SK-N-SH (cell line): ENCODE results near the gene FAM131A. TPM values are rescaled to one million over a fixed set of nuclear protein-coding genes. Genes with fewer than 3 reads are reported as not detected.

Experiments used
- CTCF ChIA-PET: fragments of 300-600, 350-600 bp; formaldehyde crosslinking; extraction: SDS; loops from one replicate; lab custom pipeline; 2021; lab: Yijun Ruan, JAX
- POLR2A ChIA-PET: fragments of 350-600 bp; sonication (Branson Sonifier 250); formaldehyde crosslinking; extraction: SDS; loops from one replicate; lab custom pipeline; 2020; ENCODE audit warnings: antibody characterized with exemption, inconsistent platforms; lab: Yijun Ruan, JAX
- DNase-seq: peaks from one replicate; pipeline ENCODE4 v3.0.0; 2012
- H2AFZ ChIP-seq: fragments of 200-600 bp; sonication (generic); 2 replicates; pipeline ENCODE4 v1.8.1; 2016; ENCODE audit warnings: antibody characterized with exemption, mild to moderate bottlenecking, low read depth
- H3F3A ChIP-seq: fragments of 200-600 bp; sonication (generic); replicated peaks from 2 replicates; pipeline ENCODE3; 2016; ENCODE audit warnings: antibody characterized with exemption, mild to moderate bottlenecking; ENCODE audit not compliant: insufficient read depth
- H3K27ac ChIP-seq, 2 experiments: fragments of 200-500 bp in 1 of 2; fragments of 200-600 bp in 1 of 2; sonication (Bioruptor generic) in 1 of 2; sonication (generic), shearing (Covaris generic) in 1 of 2; 2 replicates each; pipeline versions ENCODE4 v1.5.1 to v1.6.1; 2014 to 2016; ENCODE audit warnings: low read depth in 2 of 2, inconsistent platforms in 1 of 2, low read length in 1 of 2, mild to moderate bottlenecking in 1 of 2, mixed read lengths in 1 of 2
- H3K27me3 ChIP-seq: fragments of 200-600 bp; sonication (generic), shearing (Covaris generic); 2 replicates; pipeline ENCODE4 v1.6.1; 2016; ENCODE audit warnings: mixed run types; ENCODE audit not compliant: insufficient read depth
- H3K36me3 ChIP-seq, 2 experiments: fragments of 200-500 bp in 1 of 2; fragments of 200-600 bp in 1 of 2; sonication (Bioruptor generic) in 1 of 2; sonication (generic) in 1 of 2; replicated peaks in 1 of 2; 2 replicates each; pipeline versions ENCODE3 to v1.5.1; 2014 to 2016; ENCODE audit warnings: low read length in 1 of 2, mild to moderate bottlenecking in 1 of 2; ENCODE audit not compliant: insufficient read depth in 2 of 2, control insufficient read depth in 1 of 2
- H3K4me1 ChIP-seq, 2 experiments: fragments of 200-500 bp in 1 of 2; fragments of 200-600 bp in 1 of 2; sonication (Bioruptor generic) in 1 of 2; sonication (generic), shearing (Covaris generic) in 1 of 2; 2 replicates each; pipeline versions ENCODE4 v1.5.1 to v1.6.1; 2014 to 2016; ENCODE audit warnings: low read depth in 1 of 2, low read length in 1 of 2, mixed run types in 1 of 2; ENCODE audit not compliant: insufficient read depth in 2 of 2, control insufficient read depth in 1 of 2
- H3K4me2 ChIP-seq: fragments of 200-600 bp; sonication (generic), shearing (Covaris generic); 2 replicates; pipeline ENCODE4 v1.6.1; 2017; ENCODE audit warnings: mixed run types
- H3K4me3 ChIP-seq, 2 experiments: fragments of 200-500 bp in 1 of 2; fragments of 200-600 bp in 1 of 2; sonication (Bioruptor generic) in 1 of 2; sonication (generic), shearing (Covaris generic) in 1 of 2; 2 replicates each; pipeline versions ENCODE4 v1.5.1 to v1.8.1; 2014 to 2016; ENCODE audit warnings: low read depth in 2 of 2, inconsistent platforms in 1 of 2, low read length in 1 of 2, mild to moderate bottlenecking in 1 of 2, mixed read lengths in 1 of 2, moderate library complexity in 1 of 2
- H3K79me2 ChIP-seq: fragments of 200-600 bp; sonication (generic); 2 replicates; pipeline ENCODE4 v1.8.1; 2017; ENCODE audit warnings: mild to moderate bottlenecking; ENCODE audit not compliant: insufficient read depth
- H3K9ac ChIP-seq: fragments of 200-600 bp; sonication (generic); 2 replicates; pipeline ENCODE4 v1.6.1; 2017; ENCODE audit warnings: mixed run types
- H3K9me2 ChIP-seq: fragments of 200-600 bp; sonication (generic); 2 replicates; pipeline ENCODE4 v1.6.1; 2017; ENCODE audit warnings: mixed run types
- H3K9me3 ChIP-seq: fragments of 200-600 bp; sonication (generic); 2 replicates; pipeline ENCODE4 v1.6.1; 2017; ENCODE audit warnings: mixed run types, mild to moderate bottlenecking, moderate library complexity
- H4K20me1 ChIP-seq: fragments of 200-600 bp; sonication (generic); 2 replicates; pipeline ENCODE4 v1.6.1; 2017; ENCODE audit warnings: mild to moderate bottlenecking, mixed run types; ENCODE audit not compliant: insufficient read depth
- FOSL2 ChIP-seq: IDR thresholded peaks from 2 replicates; pipeline ENCODE4 v1.4.0; 2012; ENCODE audit warnings: low read depth, mild to moderate bottlenecking, moderate library complexity, borderline replicate concordance
- FOXJ3 ChIP-seq: sonication (generic); formaldehyde crosslinking; IDR thresholded peaks from 2 replicates; pipeline ENCODE4 v1.5.1; 2020; ENCODE audit warnings: mild to moderate bottlenecking, missing genetic modification reagents
- MAX ChIP-seq: IDR thresholded peaks from 2 replicates; pipeline ENCODE4 v1.4.0; 2012; ENCODE audit warnings: low read depth
- NFIC ChIP-seq: IDR thresholded peaks from 2 replicates; pipeline ENCODE4 v1.4.0; 2012; ENCODE audit warnings: borderline replicate concordance
- NRF1 ChIP-seq: IDR thresholded peaks from 2 replicates; pipeline ENCODE4 v1.6.1; 2012; ENCODE audit warnings: low read depth, mild to moderate bottlenecking, low read length
- POLR2AphosphoS5 ChIP-seq: IDR thresholded peaks from 2 replicates; pipeline ENCODE4 v1.6.1; 2012; ENCODE audit warnings: low read depth, low read length
- RAD21 ChIP-seq: IDR thresholded peaks from 2 replicates; pipeline ENCODE4 v1.6.1; 2012; ENCODE audit warnings: mild to moderate bottlenecking, low read length
- REST ChIP-seq: IDR thresholded peaks from 2 replicates; pipeline ENCODE4 v1.6.1; 2012; ENCODE audit warnings: mild to moderate bottlenecking, low read depth, low read length, moderate library complexity
- RXRA ChIP-seq: IDR thresholded peaks from 2 replicates; pipeline ENCODE4 v1.4.0; 2012; ENCODE audit warnings: low read depth, mild to moderate bottlenecking, borderline replicate concordance
- YY1 ChIP-seq: IDR thresholded peaks from 2 replicates; pipeline ENCODE4 v1.4.0; 2012; ENCODE audit warnings: low read depth, mild to moderate bottlenecking
- WGBS: methylation state at CpG from one replicate; pipeline ENCODE4 v1.1.6; 2017; ENCODE audit warnings: low lambda C conversion rate; 5-methylcytosine and 5-hydroxymethylcytosine counted together
- polyA plus RNA-seq, 3 experiments: library from polyadenylated mRNA; depleted of rRNA; stranded (reverse); fragments of >200 nt; gene quantifications; 2 replicates each; pipeline ENCODE4 v1.2.3, GENCODE V29; 2012
- TF ChIP-seq, protein P1 (sequence below): IDR thresholded peaks from 2 replicates; pipeline ENCODE4 v1.4.0; 2012; ENCODE audit warnings: low read depth, borderline replicate concordance

The FAM131A gene
- polyA plus RNA-seq, 1 of the 3 experiments (the other 2 are of a cell fraction) = 31.6 TPM

GRCh38 chr3:184298759-184299487, 38.5 kb upstream of the FAM131A start, which contains the start of gene PSMD2 (continued):
- peak; percentile 15 for TF ChIP-seq REST
- TF ChIP-seq, protein P1, sequence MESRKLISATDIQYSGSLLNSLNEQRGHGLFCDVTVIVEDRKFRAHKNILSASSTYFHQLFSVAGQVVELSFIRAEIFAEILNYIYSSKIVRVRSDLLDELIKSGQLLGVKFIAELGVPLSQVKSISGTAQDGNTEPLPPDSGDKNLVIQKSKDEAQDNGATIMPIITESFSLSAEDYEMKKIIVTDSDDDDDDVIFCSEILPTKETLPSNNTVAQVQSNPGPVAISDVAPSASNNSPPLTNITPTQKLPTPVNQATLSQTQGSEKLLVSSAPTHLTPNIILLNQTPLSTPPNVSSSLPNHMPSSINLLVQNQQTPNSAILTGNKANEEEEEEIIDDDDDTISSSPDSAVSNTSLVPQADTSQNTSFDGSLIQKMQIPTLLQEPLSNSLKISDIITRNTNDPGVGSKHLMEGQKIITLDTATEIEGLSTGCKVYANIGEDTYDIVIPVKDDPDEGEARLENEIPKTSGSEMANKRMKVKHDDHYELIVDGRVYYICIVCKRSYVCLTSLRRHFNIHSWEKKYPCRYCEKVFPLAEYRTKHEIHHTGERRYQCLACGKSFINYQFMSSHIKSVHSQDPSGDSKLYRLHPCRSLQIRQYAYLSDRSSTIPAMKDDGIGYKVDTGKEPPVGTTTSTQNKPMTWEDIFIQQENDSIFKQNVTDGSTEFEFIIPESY = peak; percentile 98
- TF ChIP-seq NRF1 = peak; percentile 67
- peak; percentile 76 for TF ChIP-seq YY1
- no peak for TF ChIP-seq FOXJ3 (CRISPR knock-in tag)
- peak; percentile 60 for TF ChIP-seq MAX
- TF ChIP-seq POLR2AphosphoS5 = peak; percentile 96
- TF ChIP-seq NFIC = no peak

GRCh38 chr3:184299488-184300377, 37.7 kb upstream of the FAM131A start:
- H3K27ac ChIP-seq = peak overlapping the region; percentile 78 to 87
- peak overlapping the region; percentile 87 for H3K4me2 ChIP-seq
- H4K20me1 ChIP-seq = peaks cover 23% of the 10 kb centered on the region
- peaks cover 22% of the 10 kb centered on the region for H3F3A ChIP-seq
- H3K79me2 ChIP-seq = peaks cover 57% of the 10 kb centered on the region
- POLR2A ChIA-PET = no interaction called here
- no peaks in the 10 kb centered on the region for H3K27me3 ChIP-seq
- H3K9ac ChIP-seq = peak overlapping the region; percentile 94
- no peaks in the 10 kb centered on the region for H3K9me3 ChIP-seq
- peak overlapping the region; percentile 94 to 96 for H3K4me3 ChIP-seq
- DNase-seq = no peak
- peaks cover 9 to 10% of the 10 kb centered on the region in 2 experiments; a peak in 3 of 4 replicates for H3K4me1 ChIP-seq
- H3K36me3 ChIP-seq = peaks cover 43 to 46% of the 10 kb centered on the region in 2 experiments
- CTCF ChIA-PET = interaction anchor here (1.0 to 1.4 kb wide), 3 partner anchors 10 to 54 kb away, joined by 3 to 4 read pairs (median 3); partner anchors contain the start of gene EEF1AKMT4
- no peaks in the 10 kb centered on the region for H3K9me2 ChIP-seq
- H2AFZ ChIP-seq = no peak overlapping the region
- 16% methylated on average over 23 of the region's 29 CpGs for WGBS
- TF ChIP-seq FOSL2 (peak; percentile 1; the same call in 1 of the 2 replicates), RXRA (0 out of 2 replicates have a peak, but pooled peaks have one; percentile 14), RAD21 (no peak)
